Hepatocyte (in vitro differentiated cells): ENCODE measurements around the gene RASEF. TPM values are rescaled to one million over a fixed set of nuclear protein-coding genes. Genes with fewer than 3 reads are reported as not detected.
A peak's percentile ranks its signal among the peaks of the same experiment; 100 is the strongest.

Source experiments
- DNase-seq: peaks from one replicate; pipeline ENCODE4 v3.0.0-alpha.2; 2016; ENCODE audit warnings: low spot score
- H2AFZ ChIP-seq: fragments of 200-600 bp; sonication (generic); 2 replicates; pipeline ENCODE4 v1.6.0; 2016; ENCODE audit warnings: antibody characterized with exemption, mild to moderate bottlenecking
- H3K27ac ChIP-seq: fragments of 200-600 bp; sonication (generic); 2 replicates; pipeline ENCODE4 v1.5.1; 2016; ENCODE audit warnings: mild to moderate bottlenecking
- H3K27me3 ChIP-seq: fragments of 200-600 bp; sonication (generic); 2 replicates; pipeline ENCODE4 v1.6.1; 2016
- H3K36me3 ChIP-seq: fragments of 200-600 bp; sonication (generic); replicated peaks from 2 replicates; pipeline ENCODE4 v1.5.1; 2016; ENCODE audit warnings: low read depth; ENCODE audit not compliant: insufficient read depth
- H3K4me1 ChIP-seq: fragments of 200-600 bp; sonication (generic); 2 replicates; pipeline ENCODE4 v1.5.1; 2016; ENCODE audit warnings: mild to moderate bottlenecking, moderate library complexity; ENCODE audit not compliant: insufficient read depth
- H3K4me2 ChIP-seq: fragments of 200-600 bp; sonication (generic); 2 replicates; pipeline ENCODE4 v1.6.0; 2016
- H3K4me3 ChIP-seq: fragments of 200-600 bp; sonication (generic); 2 replicates; pipeline ENCODE4 v1.5.1; 2016; ENCODE audit warnings: mild to moderate bottlenecking
- H3K79me2 ChIP-seq: fragments of 200-600 bp; sonication (generic); 2 replicates; pipeline ENCODE4 v1.6.0; 2017; ENCODE audit warnings: mild to moderate bottlenecking
- H3K9me2 ChIP-seq: fragments of 200-600 bp; sonication (generic); replicated peaks from 2 replicates; pipeline ENCODE4 v1.6.0; 2017; ENCODE audit warnings: mild to moderate bottlenecking; ENCODE audit not compliant: insufficient read depth
- H3K9me3 ChIP-seq: fragments of 200-600 bp; sonication (generic); 2 replicates; pipeline ENCODE4 v1.5.1; 2016; ENCODE audit warnings: low read depth, mild to moderate bottlenecking
- H4K20me1 ChIP-seq: fragments of 200-600 bp; sonication (generic); 2 replicates; pipeline ENCODE4 v1.6.0; 2016; ENCODE audit warnings: mild to moderate bottlenecking; ENCODE audit not compliant: insufficient read depth, poor library complexity, severe bottlenecking
- EZH2 ChIP-seq: fragments of 200-600 bp; sonication (generic); IDR thresholded peaks from 2 replicates; pipeline ENCODE4 v1.6.1; 2016; ENCODE audit warnings: antibody characterized with exemption, mild to moderate bottlenecking, borderline replicate concordance
- EZH2phosphoT487 ChIP-seq: fragments of 200-600 bp; sonication (generic); IDR thresholded peaks from one replicate; pipeline ENCODE4 v1.6.1; 2018; ENCODE audit warnings: antibody characterized with exemption, mild to moderate bottlenecking, low read depth, moderate library complexity; ENCODE audit not compliant: unreplicated experiment, severe bottlenecking
- WGBS: methylation state at CpG from one replicate; pipeline ENCODE4 v1.1.6; 2016; ENCODE audit warnings: low lambda C conversion rate; ENCODE audit errors: missing lambda C conversion rate; 5-methylcytosine and 5-hydroxymethylcytosine counted together
- polyA plus RNA-seq: library from polyadenylated mRNA; unstranded; fragments of >200 nt; fragmentation: Nextera tagmentation; extraction: Ambion mirVana; gene quantifications from 2 replicates; pipeline ENCODE4 v1.2.1, GENCODE V29; 2016
- total RNA-seq: library from RNA; depleted of rRNA; stranded (reverse); fragments of >200 nt; gene quantifications from 2 replicates; pipeline ENCODE4 v1.2.3, GENCODE V29; 2014
- TF ChIP-seq, protein P1 (sequence below): fragments of 200-600 bp; sonication (generic); IDR thresholded peaks from 2 replicates; pipeline ENCODE4 v1.5.1; 2016; ENCODE audit warnings: antibody characterized with exemption, mild to moderate bottlenecking; ENCODE audit not compliant: poor library complexity

RASEF gene
- total and polyA plus RNA-seq, 2 experiments from 2014 or later, result 11.1 to 18.9 TPM

- no peaks in the 10 kb centered on the region for H4K20me1 ChIP-seq
- peaks cover 4% of the 10 kb centered on the region for H3K4me1 ChIP-seq
- H3K27me3 ChIP-seq, result no peaks in the 10 kb centered on the region
- no peak for TF ChIP-seq EZH2
- TF ChIP-seq EZH2phosphoT487, result no peak
- TF ChIP-seq, protein P1, sequence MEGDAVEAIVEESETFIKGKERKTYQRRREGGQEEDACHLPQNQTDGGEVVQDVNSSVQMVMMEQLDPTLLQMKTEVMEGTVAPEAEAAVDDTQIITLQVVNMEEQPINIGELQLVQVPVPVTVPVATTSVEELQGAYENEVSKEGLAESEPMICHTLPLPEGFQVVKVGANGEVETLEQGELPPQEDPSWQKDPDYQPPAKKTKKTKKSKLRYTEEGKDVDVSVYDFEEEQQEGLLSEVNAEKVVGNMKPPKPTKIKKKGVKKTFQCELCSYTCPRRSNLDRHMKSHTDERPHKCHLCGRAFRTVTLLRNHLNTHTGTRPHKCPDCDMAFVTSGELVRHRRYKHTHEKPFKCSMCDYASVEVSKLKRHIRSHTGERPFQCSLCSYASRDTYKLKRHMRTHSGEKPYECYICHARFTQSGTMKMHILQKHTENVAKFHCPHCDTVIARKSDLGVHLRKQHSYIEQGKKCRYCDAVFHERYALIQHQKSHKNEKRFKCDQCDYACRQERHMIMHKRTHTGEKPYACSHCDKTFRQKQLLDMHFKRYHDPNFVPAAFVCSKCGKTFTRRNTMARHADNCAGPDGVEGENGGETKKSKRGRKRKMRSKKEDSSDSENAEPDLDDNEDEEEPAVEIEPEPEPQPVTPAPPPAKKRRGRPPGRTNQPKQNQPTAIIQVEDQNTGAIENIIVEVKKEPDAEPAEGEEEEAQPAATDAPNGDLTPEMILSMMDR, result no peak
- no peaks in the 10 kb centered on the region for H3K9me3 ChIP-seq
- no peak overlapping the region for H2AFZ ChIP-seq
- H3K9me2 ChIP-seq, result no peaks in the 10 kb centered on the region
- H3K27ac ChIP-seq, result peak overlapping the region; percentile 72
- peak; percentile 29 for DNase-seq
- peaks cover 31% of the 10 kb centered on the region for H3K79me2 ChIP-seq
- H3K4me3 ChIP-seq, result no peak overlapping the region
- peak overlapping the region; percentile 6 for H3K4me2 ChIP-seq
- 60% methylated on average over 2 of the region's 2 CpGs for whole genome bisulfite sequencing
- H3K36me3 ChIP-seq, result no peaks in the 10 kb centered on the region
Observed at GRCh38 chr9:83056174-83056573, 6.8 kb downstream of the RASEF start.

GRCh38 chr9:83047839-83048775 is 14.8 kb downstream of the RASEF start:
- Histone ChIP-seq H3K36me3 (no peaks in the 10 kb centered on the region), H3K9me3 (no peaks in the 10 kb centered on the region), H2AFZ (no peak overlapping the region), H3K4me3 (no peak overlapping the region), H3K9me2 (no peaks in the 10 kb centered on the region), H4K20me1 (no peaks in the 10 kb centered on the region), H3K4me1 (no peaks in the 10 kb centered on the region), H3K27ac (no peak overlapping the region), H3K4me2 (no peak overlapping the region), H3K79me2 (peaks cover 7% of the 10 kb centered on the region), H3K27me3 (no peaks in the 10 kb centered on the region)
- WGBS, result 77% methylated on average over 11 of the region's 11 CpGs
- DNase-seq, result no peak
- no peak for TF ChIP-seq EZH2

DNA sequence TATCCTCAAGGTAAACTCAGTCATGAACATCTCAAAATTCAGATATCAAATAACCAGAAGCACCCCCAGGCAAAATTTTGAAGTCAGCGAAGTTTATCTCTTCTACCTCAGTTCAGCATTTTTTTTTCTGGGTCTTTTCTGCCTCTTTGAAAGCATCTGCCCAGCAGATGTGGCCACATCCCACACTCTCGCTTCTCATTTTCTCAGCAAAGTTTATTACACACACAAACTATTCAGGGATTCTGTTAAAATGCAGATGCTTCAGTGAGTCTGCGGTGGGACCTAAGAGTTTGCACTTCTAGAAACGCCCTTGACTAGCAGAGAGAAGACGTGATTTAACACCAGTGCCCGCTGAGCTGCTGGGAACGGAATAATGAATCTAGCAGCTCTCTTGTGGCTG is 19.3 kb downstream of the RASEF start:
- no peaks in the 10 kb centered on the region for H4K20me1 ChIP-seq
- 57% methylated on average over 7 of the region's 7 CpGs for WGBS
- no peak overlapping the region for H3K4me3 ChIP-seq
- no peaks in the 10 kb centered on the region for H3K9me3 ChIP-seq
- no peaks in the 10 kb centered on the region for H3K9me2 ChIP-seq
- H3K4me1 ChIP-seq, result peaks cover 5% of the 10 kb centered on the region
- no peaks in the 10 kb centered on the region for H3K36me3 ChIP-seq
- H3K27me3 ChIP-seq, result no peaks in the 10 kb centered on the region
- no peak overlapping the region for H3K27ac ChIP-seq
- peak overlapping the region; percentile 36 for H3K4me2 ChIP-seq
- TF ChIP-seq, protein P1, result no peak
- TF ChIP-seq EZH2phosphoT487, result no peak
- TF ChIP-seq EZH2, result no peak
- H3K79me2 ChIP-seq, result peaks cover 7% of the 10 kb centered on the region
- H2AFZ ChIP-seq, result no peak overlapping the region
- no peak for DNase-seq

- DNase-seq, result no peak
- H2AFZ ChIP-seq, result no peak overlapping the region
- H3K27me3 ChIP-seq, result no peaks in the 10 kb centered on the region
- H3K4me1 ChIP-seq, result peaks cover 5% of the 10 kb centered on the region
- WGBS, result 42% methylated on average over 1 of the region's 1 CpG
- H4K20me1 ChIP-seq, result no peaks in the 10 kb centered on the region
- peaks cover 7% of the 10 kb centered on the region for H3K79me2 ChIP-seq
- no peaks in the 10 kb centered on the region for H3K9me2 ChIP-seq
- peak overlapping the region; percentile 20 for H3K4me2 ChIP-seq
- no peak overlapping the region for H3K4me3 ChIP-seq
- no peak for TF ChIP-seq EZH2phosphoT487
- TF ChIP-seq, protein P1, result no peak
- no peak for TF ChIP-seq EZH2
- H3K36me3 ChIP-seq, result no peaks in the 10 kb centered on the region
- no peak overlapping the region for H3K27ac ChIP-seq
- H3K9me3 ChIP-seq, result no peaks in the 10 kb centered on the region
Observed at GRCh38 chr9:83041771-83042170, 21.2 kb downstream of the RASEF start.
